K562 (cell line): ENCODE results near the gene UTRN. TPM values are rescaled to one million over a fixed set of nuclear protein-coding genes. Genes with fewer than 3 reads are reported as not detected.

Experiments
- ATAC-seq: fragments of 200-7000 bp; cut with Tn5 transposase; 3 replicates; pipeline ENCODE4 v1.9.1; 2020; ENCODE audit warnings: moderate library complexity
- BruUV-seq: library from RNA; stranded (reverse); fragments of 400-500 nt; replicated peaks from 2 replicates; lab custom pipeline; 2021; lab: Mats Ljungman, UMichigan
- CTCF ChIA-PET: fragments of 300-600 bp; formaldehyde crosslinking; extraction: SDS; loops from one replicate; lab custom pipeline; 2021; ENCODE audit warnings: low intra/inter-chr PET ratio; lab: Yijun Ruan, JAX
- POLR2A ChIA-PET: fragments of 300-600, 350-650 bp; sonication (Branson Sonifier 250); formaldehyde crosslinking; extraction: SDS; loops from one replicate; lab custom pipeline; 2021; ENCODE audit warnings: antibody characterized with exemption, inconsistent platforms; lab: Yijun Ruan, JAX
- DNase-seq, 4 experiments: peaks; one replicate each; pipeline versions ENCODE4 v3.0.0 to v3.0.0-alpha.2; 2011 to 2018; ENCODE audit warnings: low spot score in 3 of 4, mixed read lengths in 3 of 4; ENCODE audit errors: extremely low read depth in 1 of 4
- FAIRE-seq: peaks from 2 replicates; lab custom pipeline; 2011; peaks lifted over from hg19 to GRCh38; lab: Jason Lieb, UNC
- H2AFZ ChIP-seq: 2 replicates; pipeline ENCODE4 v1.6.0; 2011; ENCODE audit warnings: low read depth, low read length, control low read depth, inconsistent platforms
- H3K27ac ChIP-seq: fragments of 200-600 bp; 3 replicates; pipeline ENCODE4 v1.8.0; 2011; ENCODE audit warnings: low read depth, mild to moderate bottlenecking, control low read depth, inconsistent platforms, low read length, moderate library complexity, mixed read lengths; ENCODE audit errors: extremely low read depth
- H3K27me3 ChIP-seq, 2 experiments: fragments of 300-600 bp in 1 of 2; 2 replicates in 1 of 2; 3 replicates in 1 of 2; pipeline versions ENCODE4 v1.6.0 to v1.8.0; 2011; ENCODE audit warnings: inconsistent platforms in 2 of 2, low read length in 2 of 2, mild to moderate bottlenecking in 1 of 2, mixed read lengths in 1 of 2, moderate library complexity in 1 of 2; ENCODE audit not compliant: control insufficient read depth in 2 of 2, insufficient read depth in 2 of 2
- H3K36me3 ChIP-seq: fragments of 300-600 bp; 3 replicates; pipeline ENCODE4 v1.8.0; 2011; ENCODE audit warnings: mild to moderate bottlenecking, low read length, inconsistent platforms; ENCODE audit not compliant: control insufficient read depth, insufficient read depth
- H3K4me1 ChIP-seq, 2 experiments: fragments of 200-600 bp in 1 of 2; replicated peaks in 1 of 2; 2 replicates in 1 of 2; 3 replicates in 1 of 2; pipeline versions ENCODE4 v1.5.1 to v1.8.0; 2011; ENCODE audit warnings: inconsistent platforms in 2 of 2, low read length in 2 of 2, mild to moderate bottlenecking in 1 of 2, mixed read lengths in 1 of 2, moderate library complexity in 1 of 2; ENCODE audit not compliant: control insufficient read depth in 2 of 2, insufficient read depth in 2 of 2
- H3K4me2 ChIP-seq: 2 replicates; pipeline ENCODE4 v1.6.1; 2011; ENCODE audit warnings: low read length, control low read depth, inconsistent platforms, mixed read lengths; ENCODE audit not compliant: insufficient read depth
- H3K4me3 ChIP-seq: fragments of 200-600 bp; sonication (generic), shearing (Covaris generic); 2 replicates; pipeline ENCODE4 v1.5.1; 2016; ENCODE audit warnings: control low read depth, inconsistent platforms
- H3K79me2 ChIP-seq: fragments of 200-600 bp; 3 replicates; pipeline ENCODE4 v1.8.0; 2011; ENCODE audit warnings: low read length, inconsistent platforms; ENCODE audit not compliant: control insufficient read depth, insufficient read depth
- H3K9ac ChIP-seq, 2 experiments: 2 replicates each; pipeline versions ENCODE4 v1.6.0 to v1.6.1; 2011; ENCODE audit warnings: low read depth in 2 of 2, low read length in 2 of 2, control low read depth in 1 of 2, inconsistent platforms in 1 of 2, mild to moderate bottlenecking in 1 of 2, mixed read lengths in 1 of 2; ENCODE audit not compliant: insufficient read depth in 1 of 2
- H3K9me1 ChIP-seq: one replicate; pipeline ENCODE4 v1.6.0; 2011; ENCODE audit warnings: inconsistent platforms, mild to moderate bottlenecking, low read length, moderate library complexity; ENCODE audit not compliant: control insufficient read depth, insufficient read depth
- H3K9me3 ChIP-seq: replicated peaks from 2 replicates; pipeline ENCODE4 v1.5.1; 2011; ENCODE audit warnings: low read depth, low read length, inconsistent platforms; ENCODE audit not compliant: control insufficient read depth, insufficient read depth
- H4K20me1 ChIP-seq: replicated peaks from 2 replicates; pipeline ENCODE4 v1.6.1; 2011; ENCODE audit warnings: low read length, inconsistent platforms, mixed read lengths; ENCODE audit not compliant: control insufficient read depth, insufficient read depth
- ATF7 ChIP-seq: fragments of 450-650 bp; IDR thresholded peaks from 2 replicates; pipeline ENCODE4 v1.7.1; 2014; ENCODE audit warnings: mild to moderate bottlenecking, moderate library complexity
- BMI1 ChIP-seq: fragments of 150-350 bp; IDR thresholded peaks from 2 replicates; pipeline ENCODE4 v1.6.1; 2014; ENCODE audit warnings: low read length
- BRF2 ChIP-seq: IDR thresholded peaks from 3 replicates; pipeline ENCODE4 v1.6.1; 2011; ENCODE audit warnings: borderline replicate concordance, mild to moderate bottlenecking; ENCODE audit not compliant: insufficient read length, insufficient read depth
- CBFB ChIP-seq: sonication (generic); formaldehyde crosslinking; IDR thresholded peaks from 2 replicates; pipeline ENCODE4 v1.4.0; 2020; ENCODE audit warnings: mild to moderate bottlenecking, missing genetic modification reagents
- GTF2A2 ChIP-seq: IDR thresholded peaks from 2 replicates; pipeline ENCODE4 v1.6.1; 2016; ENCODE audit warnings: mild to moderate bottlenecking, missing genetic modification characterization, missing compliant biosample characterization
- GTF2B ChIP-seq: IDR thresholded peaks from 2 replicates; pipeline ENCODE4 v1.6.1; 2011; ENCODE audit not compliant: insufficient read length; ENCODE audit errors: extremely low read depth
- HDAC8 ChIP-seq: fragments of 450-650 bp; IDR thresholded peaks from 2 replicates; pipeline ENCODE4 v1.6.1; 2016; ENCODE audit warnings: mild to moderate bottlenecking, missing genetic modification characterization, moderate library complexity, missing compliant biosample characterization
- HNRNPK ChIP-seq: fragments of 200-400 bp; formaldehyde crosslinking; IDR thresholded peaks from one replicate; pipeline ENCODE4 v1.6.1; 2018; ENCODE audit warnings: mild to moderate bottlenecking, low read depth, low read length; ENCODE audit not compliant: poor library complexity, severe bottlenecking
- KAT7 ChIP-seq: sonication (generic); formaldehyde crosslinking; IDR thresholded peaks from 2 replicates; pipeline ENCODE4 v1.8.0; 2022; ENCODE audit warnings: missing genetic modification reagents, mild to moderate bottlenecking, borderline replicate concordance
- NELFE ChIP-seq: IDR thresholded peaks from 2 replicates; pipeline ENCODE4 v1.6.1; 2011; ENCODE audit warnings: mild to moderate bottlenecking; ENCODE audit not compliant: insufficient read depth, insufficient read length
- NR2C1 ChIP-seq, 2 experiments: fragments of 450-650 bp; IDR thresholded peaks; 2 replicates each; pipeline ENCODE4 v1.6.1; 2017; ENCODE audit warnings: mild to moderate bottlenecking in 2 of 2, antibody characterized with exemption in 1 of 2, inconsistent platforms in 1 of 2, missing compliant biosample characterization in 1 of 2, missing genetic modification characterization in 1 of 2
- ZNF24 ChIP-seq: fragments of 450-650 bp; IDR thresholded peaks from 2 replicates; pipeline ENCODE4 v1.6.1; 2016
- ZNF77 ChIP-seq: fragments of 250-450 bp; sonication (Bioruptor Pico); IDR thresholded peaks from 2 replicates; pipeline ENCODE4 v1.5.0; 2020
- WGBS: fragments of 100-300 bp; shearing (Covaris generic); methylation state at CpG from one replicate; pipeline ENCODE4 v1.1.6; 2016; ENCODE audit warnings: low coverage, mixed read lengths; ENCODE audit not compliant: insufficient coverage; ENCODE audit errors: missing lambda C conversion rate; 5-methylcytosine and 5-hydroxymethylcytosine counted together
- in situ Hi-C: fragments of 300-500 bp; cut with MboI; formaldehyde crosslinking; loops from 4 replicates; pipeline ENCODE4 v1.15.0; 2018; ENCODE audit warnings: inconsistent platforms, mixed read lengths
- intact Hi-C: fragments of 100-400 bp; cut with micrococcal nuclease; formaldehyde crosslinking; loops from 2 replicates; pipeline ENCODE4 v1.14.2; 2022
- polyA plus RNA-seq, 8 experiments: library from polyadenylated mRNA; depleted of rRNA in 4 of 8; stranded (reverse) in 5 of 8; unstranded in 3 of 8; fragments of >200 nt; fragmentation: Nextera tagmentation in 2 of 8; fragmentation: Illumina TruSeq in 1 of 8; extraction: Ambion mirVana in 2 of 8; extraction: Trizol in 1 of 8; gene quantifications; 2 replicates each; pipeline versions ENCODE4 v1.2.1 to v1.2.3, GENCODE V29; 2011 to 2014; ENCODE audit warnings: inconsistent platforms in 1 of 8, missing spikeins in 1 of 8
- total RNA-seq, 7 experiments: library from RNA; depleted of rRNA in 6 of 7; stranded (reverse); fragments of >200 nt in 6 of 7; fragmentation: Illumina TruSeq in 2 of 7; extraction: Trizol in 2 of 7; gene quantifications; 2 replicates each; pipeline versions ENCODE4 v1.2.1 to v1.2.3, GENCODE V29; 2011 to 2021; ENCODE audit warnings: low replicate concordance in 1 of 7

UTRN gene
- total and polyA plus RNA-seq, 9 of the 15 experiments (the other 6 are each of a cell fraction or from before 2014, with no cell fraction given), result 0.94 to 22.4 (median 10.0) TPM

- TF ChIP-seq CBFB (CRISPR knock-in tag) (no peak), ATF7 (no peak), ZNF77 (no peak), NELFE (no peak), HDAC8 (tag) (no peak), BMI1 (no peak), BRF2 (no peak), GTF2A2 (tag) (no peak), NR2C1 (IDR thresholded peaks at IDR 0.05) (no peak), NR2C1 (tag; IDR thresholded peaks at IDR 0.05) (no peak), HNRNPK (no peak), KAT7 (CRISPR knock-in tag) (no peak)
Observed at GRCh38 chr6:144331491-144331969, 46.4 kb downstream of the UTRN start (continued).

GRCh38 chr6:144332177-144332576, 47.0 kb downstream of the UTRN start:
- BruUV-seq, result no TSS peak
- in situ Hi-C loops, result no loop called here
- Histone ChIP-seq H3K36me3 (no peaks in the 10 kb centered on the region), H4K20me1 (no peaks in the 10 kb centered on the region), H3K27ac (no peak overlapping the region), H3K27me3 (peaks cover 12 to 28% of the 10 kb centered on the region in 2 experiments; a peak in 3 of 5 replicates), H2AFZ (no peak overlapping the region), H3K4me2 (no peak overlapping the region), H3K9me1 (no peaks in the 10 kb centered on the region), H3K4me3 (no peak overlapping the region), H3K79me2 (no peaks in the 10 kb centered on the region), H3K4me1 (no peaks in the 10 kb centered on the region; a peak in 1 of 5 replicates), H3K9me3 (no peaks in the 10 kb centered on the region), H3K9ac (no peak overlapping the region)
- no peak for TF ChIP-seq GTF2B
- TF ChIP-seq ZNF24, result peak; percentile 91
- intact Hi-C loops, result no loop called here
- CTCF ChIA-PET, result no interaction called here
- FAIRE-seq (no peak), DNase-seq (no peak), ATAC-seq (no peak)
- 5% methylated on average over 3 of the region's 3 CpGs for WGBS
- POLR2A ChIA-PET, result no interaction called here
